HFF-Myc (cell line): Measurements from ENCODE around the gene IGSF9B.

Experiments used
- DNase-seq: peaks from one replicate; pipeline ENCODE4 v3.0.0-alpha.2; 2011; ENCODE audit warnings: low read depth; ENCODE audit errors: extremely low read depth
- H3K4me3 ChIP-seq: replicated peaks from 2 replicates; pipeline ENCODE4 v1.5.1; 2011; ENCODE audit warnings: low read depth, mild to moderate bottlenecking, control low read depth, low read length
- CTCF ChIP-seq: IDR thresholded peaks from 2 replicates; pipeline ENCODE4 v1.5.1; 2012; ENCODE audit warnings: mild to moderate bottlenecking, low read depth, low read length, control low read depth; ENCODE audit errors: missing control alignments

Gene IGSF9B

GRCh38 chr11:133983660-133984316 is 27.0 kb upstream of the IGSF9B start:
- TF ChIP-seq CTCF: no peak
- DNase-seq: no peak
- no peak overlapping the region for H3K4me3 ChIP-seq

GRCh38 chr11:133982876-133983275 is 26.1 kb upstream of the IGSF9B start:
- DNase-seq: no peak
- TF ChIP-seq CTCF: no peak

GRCh38 chr11:133982151-133982550 is 25.4 kb upstream of the IGSF9B start:
- no peak for TF ChIP-seq CTCF
- no peak for DNase-seq
- no peak overlapping the region for H3K4me3 ChIP-seq

More at GRCh38 chr11:133982876-133983275, 26.1 kb upstream of the IGSF9B start:
- no peak overlapping the region for H3K4me3 ChIP-seq

- no peak overlapping the region for H3K4me3 ChIP-seq
- TF ChIP-seq CTCF: no peak
- no peak for DNase-seq
Observed at GRCh38 chr11:133981156-133981555, 24.4 kb upstream of the IGSF9B start.

GRCh38 chr11:133980665-133981064 is 23.9 kb upstream of the IGSF9B start:
- no peak for TF ChIP-seq CTCF
- no peak for DNase-seq
- no peak overlapping the region for H3K4me3 ChIP-seq

- no peak for DNase-seq
- H3K4me3 ChIP-seq: no peak overlapping the region
- TF ChIP-seq CTCF: no peak
Observed at GRCh38 chr11:133978794-133979193, 22.0 kb upstream of the IGSF9B start.
